HG03095 (cell line): ENCODE results near the gene EFCAB14.
A peak's percentile ranks its signal among the peaks of the same experiment; 100 is the strongest.
"Not testable (repeated sequence)": the region's sequence is repeated elsewhere in the genome, so short reads cannot be mapped to it uniquely, and the experiment has no call there.

Experiments
- ATAC-seq: cut with Tn5 transposase; IDR thresholded peaks from one replicate; pipeline ENCODE4 v1.9.1; 2021; ENCODE audit warnings: moderate library complexity; ENCODE audit not compliant: unreplicated experiment

EFCAB14 gene

GRCh38 chr1:46718727-46719622 is at the start of gene EFCAB14:
TSS of gene EFCAB14 (minus strand) at chr1:46719114. CDS start at chr1:46718087, 1,027 bp downstream.
- ATAC-seq, result peak; percentile 98

- ATAC-seq, result no peak
These were observed 49.5 kb upstream of the EFCAB14 start for GRCh38 chr1:46768445-46768844.

- ATAC-seq, result no peak
These were observed 48.9 kb upstream of the EFCAB14 start for GRCh38 chr1:46767649-46768282.

GRCh38 chr1:46764402-46764801 is 45.5 kb upstream of the EFCAB14 start:
- no peak for ATAC-seq

- ATAC-seq, result no peak
These were observed 42.8 kb upstream of the EFCAB14 start for GRCh38 chr1:46761740-46762139.

GRCh38 chr1:46760558-46761166 is 41.7 kb upstream of the EFCAB14 start:
- no peak for ATAC-seq

- no peak for ATAC-seq
These were observed 39.1 kb upstream of the EFCAB14 start for GRCh38 chr1:46757956-46758528.

- no peak for ATAC-seq
These were observed 38.5 kb upstream of the EFCAB14 start for GRCh38 chr1:46757247-46757955.

GRCh38 chr1:46755121-46755520 is 36.2 kb upstream of the EFCAB14 start:
- no peak for ATAC-seq

- ATAC-seq, result not testable (repeated sequence)
These were observed 35.8 kb upstream of the EFCAB14 start for GRCh38 chr1:46754707-46755106.

- ATAC-seq, result no peak
These were observed 35.1 kb upstream of the EFCAB14 start for GRCh38 chr1:46753985-46754384.

- ATAC-seq, result no peak
These were observed 31.0 kb upstream of the EFCAB14 start for GRCh38 chr1:46749921-46750404.

GRCh38 chr1:46749404-46749803 is 30.5 kb upstream of the EFCAB14 start:
- no peak for ATAC-seq

- no peak for ATAC-seq
These were observed 28.9 kb upstream of the EFCAB14 start for GRCh38 chr1:46747683-46748288.

- ATAC-seq, result no peak
These were observed 23.2 kb upstream of the EFCAB14 start for GRCh38 chr1:46742069-46742468.

GRCh38 chr1:46735708-46736324 is 16.9 kb upstream of the EFCAB14 start:
- no peak for ATAC-seq

- ATAC-seq, result not testable (repeated sequence)
These were observed 9.5 kb upstream of the EFCAB14 start for GRCh38 chr1:46728327-46728873.

- no peak for ATAC-seq
These were observed 6.8 kb upstream of the EFCAB14 start for GRCh38 chr1:46725736-46726108.

- ATAC-seq, result peak; percentile 82
These were observed 6.2 kb upstream of the EFCAB14 start for GRCh38 chr1:46724991-46725735.
